NCI-H1930 (cell line): ENCODE results near the gene PARVB.

Experiments
- DNase-seq, 2 experiments: peaks; one replicate each; lab custom pipeline; 2025; lab: John Stamatoyannopoulos, UW

PARVB gene

GRCh38 chr22:44089717-44090570 lies 65.8 kb downstream of the PARVB start:
- no peak for DNase-seq

GRCh38 chr22:44090571-44090905 lies 66.4 kb downstream of the PARVB start:
- DNase-seq, result no peak

- DNase-seq, result no peak
Measured at GRCh38 chr22:44091021-44091721, 67.1 kb downstream of the PARVB start.

- DNase-seq, result no peak
Measured at GRCh38 chr22:44091751-44092150, 67.6 kb downstream of the PARVB start.

- DNase-seq, result no peak
Measured at GRCh38 chr22:44092636-44093220, 68.6 kb downstream of the PARVB start.

GRCh38 chr22:44093791-44094190 lies 69.7 kb downstream of the PARVB start:
- no peak for DNase-seq

- DNase-seq, result no peak
Measured at GRCh38 chr22:44094751-44095302, 70.7 kb downstream of the PARVB start.

GRCh38 chr22:44096736-44097135 lies 72.6 kb downstream of the PARVB start:
- DNase-seq, result no peak

GRCh38 chr22:44097263-44098020 lies 73.3 kb downstream of the PARVB start:
- no peak for DNase-seq

GRCh38 chr22:44098021-44098739 lies 74.1 kb downstream of the PARVB start:
- DNase-seq, result no peak

GRCh38 chr22:44098966-44099530 lies 74.9 kb downstream of the PARVB start:
- DNase-seq, result no peak

- DNase-seq, result no peak
Measured at GRCh38 chr22:44099696-44100095, 75.6 kb downstream of the PARVB start.

- DNase-seq, result no peak
Measured at GRCh38 chr22:44100411-44100810, 76.3 kb downstream of the PARVB start.

GRCh38 chr22:44102121-44102520 lies 78.0 kb downstream of the PARVB start:
- DNase-seq, result no peak

GRCh38 chr22:44102856-44103255 lies 78.8 kb downstream of the PARVB start:
- DNase-seq, result no peak

GRCh38 chr22:44103735-44104480 lies 79.8 kb downstream of the PARVB start:
- no peak for DNase-seq

GRCh38 chr22:44107340-44107739 lies 83.2 kb downstream of the PARVB start:
- no peak for DNase-seq

GRCh38 chr22:44108076-44108475 lies 84.0 kb downstream of the PARVB start:
- DNase-seq, result no peak

- no peak for DNase-seq
Measured at GRCh38 chr22:44108806-44109385, 84.8 kb downstream of the PARVB start.

GRCh38 chr22:44109416-44109815 lies 85.3 kb downstream of the PARVB start:
- no peak for DNase-seq
